GM12874 (cell line): ENCODE measurements around the gene STK39.

Experiments used
- TF ChIP-seq, protein P1 (sequence below): IDR thresholded peaks from 2 replicates; pipeline ENCODE4 v1.5.1; 2011; ENCODE audit warnings: low read depth, mild to moderate bottlenecking, control low read depth, low read length, moderate library complexity; ENCODE audit not compliant: insufficient read depth

The STK39 gene

GRCh38 chr2:167932123-167932693, 315.2 kb downstream of the STK39 start:
- TF ChIP-seq, protein P1, sequence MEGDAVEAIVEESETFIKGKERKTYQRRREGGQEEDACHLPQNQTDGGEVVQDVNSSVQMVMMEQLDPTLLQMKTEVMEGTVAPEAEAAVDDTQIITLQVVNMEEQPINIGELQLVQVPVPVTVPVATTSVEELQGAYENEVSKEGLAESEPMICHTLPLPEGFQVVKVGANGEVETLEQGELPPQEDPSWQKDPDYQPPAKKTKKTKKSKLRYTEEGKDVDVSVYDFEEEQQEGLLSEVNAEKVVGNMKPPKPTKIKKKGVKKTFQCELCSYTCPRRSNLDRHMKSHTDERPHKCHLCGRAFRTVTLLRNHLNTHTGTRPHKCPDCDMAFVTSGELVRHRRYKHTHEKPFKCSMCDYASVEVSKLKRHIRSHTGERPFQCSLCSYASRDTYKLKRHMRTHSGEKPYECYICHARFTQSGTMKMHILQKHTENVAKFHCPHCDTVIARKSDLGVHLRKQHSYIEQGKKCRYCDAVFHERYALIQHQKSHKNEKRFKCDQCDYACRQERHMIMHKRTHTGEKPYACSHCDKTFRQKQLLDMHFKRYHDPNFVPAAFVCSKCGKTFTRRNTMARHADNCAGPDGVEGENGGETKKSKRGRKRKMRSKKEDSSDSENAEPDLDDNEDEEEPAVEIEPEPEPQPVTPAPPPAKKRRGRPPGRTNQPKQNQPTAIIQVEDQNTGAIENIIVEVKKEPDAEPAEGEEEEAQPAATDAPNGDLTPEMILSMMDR: no peak

DNA sequence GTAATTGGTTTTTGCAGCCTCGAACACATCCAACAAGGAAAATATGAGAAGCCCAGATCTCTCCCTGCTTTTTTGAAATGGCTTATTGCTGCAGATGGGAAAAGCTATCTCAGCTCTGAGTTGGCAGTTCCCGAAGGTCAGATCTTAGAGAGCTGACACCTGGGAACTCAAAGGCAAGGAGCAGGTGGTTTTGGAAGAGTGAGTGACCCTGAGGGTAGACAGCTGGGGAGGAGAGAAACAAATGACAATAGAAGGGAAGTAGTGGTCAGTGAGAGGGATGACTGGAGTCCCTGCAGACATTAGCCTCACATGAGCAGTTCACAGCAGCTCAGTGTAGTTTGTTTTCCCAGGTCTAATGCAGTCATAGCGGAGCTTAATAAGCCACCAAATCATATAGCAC, 317.9 kb downstream of the STK39 start:
- TF ChIP-seq, protein P1: no peak

DNA sequence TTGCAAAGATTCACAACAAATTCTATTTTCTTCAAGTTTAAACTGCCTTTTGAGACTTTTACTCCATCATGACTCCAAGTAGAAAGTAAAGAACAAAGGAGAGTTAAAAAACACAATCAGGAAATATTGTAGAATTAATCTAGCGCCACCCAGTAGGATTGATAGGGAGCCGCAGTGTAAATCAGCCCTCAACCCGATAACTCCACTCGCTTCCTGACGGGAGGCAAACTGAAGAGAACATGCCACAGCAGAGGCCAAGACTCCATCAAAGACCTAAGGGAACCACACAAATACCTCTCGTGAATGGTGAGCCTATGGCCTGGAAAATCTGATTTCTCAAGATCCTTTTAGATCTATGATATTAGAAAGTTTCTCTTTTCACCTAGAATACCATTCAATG, 319.0 kb downstream of the STK39 start:
- TF ChIP-seq, protein P1: no peak

DNA sequence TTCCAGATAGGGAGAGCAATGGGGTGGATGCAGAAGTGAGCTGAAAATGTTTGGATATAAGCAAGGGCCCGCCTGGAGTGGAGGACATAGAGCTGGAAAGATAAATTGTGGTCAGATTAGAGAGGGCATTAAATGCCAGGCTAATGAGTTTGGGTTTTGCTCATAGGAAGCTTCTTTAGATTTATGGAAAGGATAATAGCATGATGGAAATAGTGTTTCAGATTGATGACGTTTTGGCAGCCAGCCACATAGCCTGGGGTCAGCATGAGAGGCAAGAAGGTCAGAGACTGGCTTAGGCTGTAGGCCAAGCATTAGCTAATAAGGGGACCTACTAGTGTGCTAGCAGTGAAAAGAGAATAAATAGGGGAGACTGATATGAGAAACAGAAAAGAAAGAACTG, 321.6 kb downstream of the STK39 start:
- TF ChIP-seq, protein P1: no peak

DNA sequence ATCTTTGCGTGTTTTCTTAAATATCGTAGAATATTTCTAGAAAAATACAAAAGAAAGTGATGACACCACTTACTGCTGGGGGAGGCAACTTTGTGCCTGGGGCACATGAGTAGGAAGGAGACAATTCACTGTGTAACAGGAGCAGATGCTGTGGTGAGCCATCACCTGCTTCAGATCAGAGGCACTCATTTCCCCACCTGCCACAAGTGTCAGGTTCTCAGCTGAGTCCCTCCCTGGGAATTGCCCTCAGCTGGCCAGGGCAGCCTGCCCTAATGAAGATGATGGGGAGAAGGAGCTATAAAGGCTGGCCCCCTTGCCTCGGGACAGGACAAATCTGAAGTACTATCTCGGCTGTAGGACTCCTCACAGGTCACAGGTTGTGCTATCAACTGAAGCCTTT, 322.8 kb downstream of the STK39 start:
- TF ChIP-seq, protein P1: no peak

- TF ChIP-seq, protein P1: no peak
These were observed 330.6 kb downstream of the STK39 start for GRCh38 chr2:167916756-167917155.

- TF ChIP-seq, protein P1: no peak
These were observed 332.4 kb downstream of the STK39 start for GRCh38 chr2:167914969-167915368.
